Osteoblast (primary cell): ENCODE measurements around the gene PLGRKT. TPM values are rescaled to one million over a fixed set of nuclear protein-coding genes. Genes with fewer than 3 reads are reported as not detected.

Experiments
- DNase-seq: peaks from one replicate; pipeline ENCODE4 v3.0.0; 2011; ENCODE audit warnings: low spot score, mixed read lengths; ENCODE audit not compliant: insufficient read length; ENCODE audit errors: missing footprints
- H2AFZ ChIP-seq: 2 replicates; pipeline ENCODE4 v1.6.0; 2011; ENCODE audit warnings: mild to moderate bottlenecking, low read length
- H3K27ac ChIP-seq: 2 replicates; pipeline ENCODE4 v1.5.1; 2011; ENCODE audit warnings: mild to moderate bottlenecking, low read depth, low read length, moderate library complexity
- H3K27me3 ChIP-seq: 2 replicates; pipeline ENCODE4 v1.6.0; 2012; ENCODE audit warnings: mild to moderate bottlenecking, control low read depth, inconsistent platforms, low read length, moderate library complexity; ENCODE audit not compliant: insufficient read depth
- H3K36me3 ChIP-seq: 2 replicates; pipeline ENCODE4 v1.5.1; 2011; ENCODE audit warnings: mild to moderate bottlenecking, low read length, control low read depth, moderate library complexity; ENCODE audit not compliant: insufficient read depth
- H3K4me1 ChIP-seq: 2 replicates; pipeline ENCODE4 v1.5.1; 2011; ENCODE audit warnings: mild to moderate bottlenecking, low read length, control low read depth, moderate library complexity; ENCODE audit not compliant: insufficient read depth
- H3K4me2 ChIP-seq: 2 replicates; pipeline ENCODE4 v1.6.0; 2011; ENCODE audit warnings: mild to moderate bottlenecking, low read length; ENCODE audit not compliant: insufficient read depth
- H3K4me3 ChIP-seq: fragments of 200-600 bp; sonication (generic); 3 replicates; pipeline ENCODE4 v1.5.1; 2012; ENCODE audit warnings: mild to moderate bottlenecking, low read length, inconsistent platforms; ENCODE audit not compliant: insufficient read depth
- H3K79me2 ChIP-seq: 2 replicates; pipeline ENCODE4 v1.6.0; 2012; ENCODE audit warnings: mild to moderate bottlenecking, low read length, control low read depth, inconsistent platforms; ENCODE audit not compliant: insufficient read depth
- H3K9me3 ChIP-seq: 2 replicates; pipeline ENCODE4 v1.5.1; 2011; ENCODE audit warnings: low read depth, low read length, control low read depth
- H4K20me1 ChIP-seq: 2 replicates; pipeline ENCODE4 v1.6.0; 2012; ENCODE audit warnings: mild to moderate bottlenecking, low read length, control low read depth; ENCODE audit not compliant: insufficient read depth
- CTCF ChIP-seq: IDR thresholded peaks from 2 replicates; pipeline ENCODE4 v1.5.1; 2011; ENCODE audit warnings: mild to moderate bottlenecking, low read depth, low read length, moderate library complexity; ENCODE audit errors: extremely low read depth
- total RNA-seq: library from RNA; depleted of rRNA; stranded (reverse); fragments of >200 nt; gene quantifications from 2 replicates; pipeline ENCODE4 v1.2.3, GENCODE V29; 2012

Gene PLGRKT
- total RNA-seq, result 15.6 and 18.3 TPM in 2 replicates

GRCh38 chr9:5437254-5438216, at the start of gene PLGRKT:
TSS of gene PLGRKT (minus strand) at chr9:5437925. CDS start at chr9:5431977, 5,948 bp downstream.
- Histone ChIP-seq H3K4me3 (peak within 1 kb of the TSS; percentile 77), H3K27ac (peak within 1 kb of the TSS; percentile 85), H3K36me3 (no peaks in the 10 kb centered on the region), H3K27me3 (no peaks in the 10 kb centered on the region), H2AFZ (peak within 1 kb of the TSS; percentile 67), H3K9me3 (no peaks in the 10 kb centered on the region), H4K20me1 (no peaks in the 10 kb centered on the region), H3K4me1 (peaks cover 12% of the 10 kb centered on the region), H3K4me2 (peak within 1 kb of the TSS; percentile 74), H3K79me2 (no peaks in the 10 kb centered on the region)
- peak; percentile 97 for DNase-seq
- no peak for TF ChIP-seq CTCF

- no peak overlapping the region for H2AFZ ChIP-seq
- no peak for TF ChIP-seq CTCF
- H3K4me1 ChIP-seq, result peaks cover 4% of the 10 kb centered on the region
- no peaks in the 10 kb centered on the region for H3K9me3 ChIP-seq
- no peak overlapping the region for H3K4me2 ChIP-seq
- H3K79me2 ChIP-seq, result no peaks in the 10 kb centered on the region
- H3K27me3 ChIP-seq, result no peaks in the 10 kb centered on the region
- no peaks in the 10 kb centered on the region for H4K20me1 ChIP-seq
- H3K36me3 ChIP-seq, result no peaks in the 10 kb centered on the region
- no peak overlapping the region for H3K27ac ChIP-seq
- no peak for DNase-seq
- no peak overlapping the region for H3K4me3 ChIP-seq
Observed at GRCh38 chr9:5486988-5487387, 49.3 kb upstream of the PLGRKT start.

GRCh38 chr9:5485378-5486085, 47.8 kb upstream of the PLGRKT start:
- no peaks in the 10 kb centered on the region for H3K36me3 ChIP-seq
- H3K9me3 ChIP-seq, result no peaks in the 10 kb centered on the region
- H3K4me2 ChIP-seq, result no peak overlapping the region
- TF ChIP-seq CTCF, result no peak
- no peaks in the 10 kb centered on the region for H3K79me2 ChIP-seq
- H4K20me1 ChIP-seq, result no peaks in the 10 kb centered on the region
- H3K27ac ChIP-seq, result no peak overlapping the region
- peaks cover 4% of the 10 kb centered on the region for H3K4me1 ChIP-seq
- H2AFZ ChIP-seq, result no peak overlapping the region
- DNase-seq, result no peak
- no peaks in the 10 kb centered on the region for H3K27me3 ChIP-seq
- no peak overlapping the region for H3K4me3 ChIP-seq

GRCh38 chr9:5483306-5483705, 45.6 kb upstream of the PLGRKT start:
- H3K9me3 ChIP-seq, result no peaks in the 10 kb centered on the region
- no peak overlapping the region for H3K27ac ChIP-seq
- no peaks in the 10 kb centered on the region for H3K36me3 ChIP-seq
- DNase-seq, result no peak
- no peaks in the 10 kb centered on the region for H3K27me3 ChIP-seq
- no peak overlapping the region for H2AFZ ChIP-seq
- no peak overlapping the region for H3K4me2 ChIP-seq
- no peak overlapping the region for H3K4me3 ChIP-seq
- no peaks in the 10 kb centered on the region for H3K79me2 ChIP-seq
- no peak for TF ChIP-seq CTCF
- no peaks in the 10 kb centered on the region for H4K20me1 ChIP-seq
- H3K4me1 ChIP-seq, result no peaks in the 10 kb centered on the region
